HFFc6 (cell line): ENCODE data around the gene SLA2. TPM values are rescaled to one million over a fixed set of nuclear protein-coding genes. Genes with fewer than 3 reads are reported as not detected.
"Not testable (repeated sequence)": the region's sequence is repeated elsewhere in the genome, so short reads cannot be mapped to it uniquely, and the experiment has no call there.

Experiments
- DNase-seq: peaks from one replicate; pipeline ENCODE4 v3.0.0-alpha.2; 2018
- H3K27ac Mint-ChIP-seq: 2 replicates; pipeline ENCODE4 v1.8.0; 2020; ENCODE audit warnings: mild to moderate bottlenecking, mixed read lengths
- H3K27me3 Mint-ChIP-seq: 2 replicates; pipeline ENCODE4 v1.8.0; 2021; ENCODE audit warnings: mild to moderate bottlenecking, moderate library complexity, mixed read lengths; ENCODE audit not compliant: insufficient read depth
- H3K36me3 Mint-ChIP-seq: 2 replicates; pipeline ENCODE4 v1.8.0; 2021; ENCODE audit warnings: low read depth, mixed read lengths
- H3K4me1 Mint-ChIP-seq: 2 replicates; pipeline ENCODE4 v1.8.0; 2020; ENCODE audit warnings: low read depth, mixed read lengths
- H3K4me3 Mint-ChIP-seq: 2 replicates; pipeline ENCODE4 v1.8.0; 2020; ENCODE audit warnings: mild to moderate bottlenecking, moderate library complexity, mixed read lengths
- H3K9me3 Mint-ChIP-seq: 2 replicates; pipeline ENCODE4 v1.8.0; 2020; ENCODE audit warnings: mild to moderate bottlenecking, mixed read lengths
- long read RNA-seq: library from polyadenylated mRNA; unstranded; transcript quantifications from one replicate; pipeline ENCODE4 v2.0.0, GENCODE V29; 2019
- total RNA-seq, 6 experiments: library from RNA; stranded (reverse); fragmentation: NEBNext Ultra II Directional; extraction: Animal tissue kit (Norgen Biotek cat#: 25700); gene quantifications; 2 replicates in 1 of 6; 3 replicates in 5 of 6; pipeline ENCODE4 v1.2.3, GENCODE V29; 2021
- TF ChIP-seq, protein P1 (sequence below): fragments of 200-600 bp; sonication (generic); IDR thresholded peaks from 2 replicates; pipeline ENCODE4 v1.5.0; 2021; ENCODE audit warnings: antibody characterized with exemption, mild to moderate bottlenecking

The SLA2 gene, protein sequence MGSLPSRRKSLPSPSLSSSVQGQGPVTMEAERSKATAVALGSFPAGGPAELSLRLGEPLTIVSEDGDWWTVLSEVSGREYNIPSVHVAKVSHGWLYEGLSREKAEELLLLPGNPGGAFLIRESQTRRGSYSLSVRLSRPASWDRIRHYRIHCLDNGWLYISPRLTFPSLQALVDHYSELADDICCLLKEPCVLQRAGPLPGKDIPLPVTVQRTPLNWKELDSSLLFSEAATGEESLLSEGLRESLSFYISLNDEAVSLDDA
- not detected for total RNA-seq
- long read RNA-seq, result 0 reads

DNA sequence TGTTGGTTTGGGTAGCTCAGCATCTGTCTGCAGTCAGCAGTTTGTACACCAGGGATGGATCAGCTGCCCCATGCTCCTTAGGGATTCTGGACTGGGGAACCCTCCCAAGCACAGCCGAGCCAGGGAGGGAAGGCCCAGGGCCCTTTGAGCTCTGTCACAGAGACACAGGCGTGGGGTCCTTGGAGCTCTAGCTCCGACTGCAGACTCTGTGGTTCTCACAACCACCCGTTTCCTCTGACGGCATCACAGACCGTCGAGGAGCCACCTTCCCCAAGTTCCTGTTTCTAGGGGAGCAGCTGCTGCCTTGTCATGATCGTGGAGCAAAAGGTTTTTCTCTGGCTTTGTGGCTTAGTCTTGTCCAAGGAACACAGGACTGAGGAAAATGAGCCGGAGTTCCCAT, at the start of gene SLA2:
SLA2 (minus strand) TSS at position 199 of the 400 bp plus-strand sequence. CDS start 4,861 bp downstream, outside the sequence.
- no peak within 1 kb of the TSS for H3K27ac Mint-ChIP-seq
- peaks cover 7% of the 10 kb centered on the region for H3K27me3 Mint-ChIP-seq
- no peaks in the 10 kb centered on the region for H3K4me1 Mint-ChIP-seq
- TF ChIP-seq, protein P1, sequence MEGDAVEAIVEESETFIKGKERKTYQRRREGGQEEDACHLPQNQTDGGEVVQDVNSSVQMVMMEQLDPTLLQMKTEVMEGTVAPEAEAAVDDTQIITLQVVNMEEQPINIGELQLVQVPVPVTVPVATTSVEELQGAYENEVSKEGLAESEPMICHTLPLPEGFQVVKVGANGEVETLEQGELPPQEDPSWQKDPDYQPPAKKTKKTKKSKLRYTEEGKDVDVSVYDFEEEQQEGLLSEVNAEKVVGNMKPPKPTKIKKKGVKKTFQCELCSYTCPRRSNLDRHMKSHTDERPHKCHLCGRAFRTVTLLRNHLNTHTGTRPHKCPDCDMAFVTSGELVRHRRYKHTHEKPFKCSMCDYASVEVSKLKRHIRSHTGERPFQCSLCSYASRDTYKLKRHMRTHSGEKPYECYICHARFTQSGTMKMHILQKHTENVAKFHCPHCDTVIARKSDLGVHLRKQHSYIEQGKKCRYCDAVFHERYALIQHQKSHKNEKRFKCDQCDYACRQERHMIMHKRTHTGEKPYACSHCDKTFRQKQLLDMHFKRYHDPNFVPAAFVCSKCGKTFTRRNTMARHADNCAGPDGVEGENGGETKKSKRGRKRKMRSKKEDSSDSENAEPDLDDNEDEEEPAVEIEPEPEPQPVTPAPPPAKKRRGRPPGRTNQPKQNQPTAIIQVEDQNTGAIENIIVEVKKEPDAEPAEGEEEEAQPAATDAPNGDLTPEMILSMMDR, result no peak
- H3K36me3 Mint-ChIP-seq, result no peaks in the 10 kb centered on the region
- H3K4me3 Mint-ChIP-seq, result no peak within 1 kb of the TSS
- DNase-seq, result no peak
- H3K9me3 Mint-ChIP-seq, result no peaks in the 10 kb centered on the region

DNA sequence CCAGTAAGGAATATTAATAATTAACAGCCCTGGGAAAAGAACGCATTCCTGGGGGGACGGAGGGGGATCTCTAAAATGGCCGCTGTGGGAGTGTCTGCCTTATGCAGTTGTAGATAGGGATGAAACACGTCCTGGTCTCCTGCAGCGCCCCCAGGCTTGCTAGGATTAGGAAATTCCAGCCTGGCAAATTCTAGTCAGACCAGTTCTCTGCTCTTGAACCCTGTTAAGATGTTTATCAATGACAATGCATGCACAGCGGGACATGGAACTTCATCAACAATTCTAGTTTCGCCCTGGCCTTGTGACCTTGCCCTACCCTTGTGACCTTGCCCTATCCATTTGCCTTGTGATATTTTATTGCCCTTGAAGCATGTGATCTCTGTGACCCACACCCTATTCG, 49.5 kb upstream of the SLA2 start:
- H3K4me1 Mint-ChIP-seq, DNase-seq, H3K27me3 Mint-ChIP-seq, H3K27ac Mint-ChIP-seq, H3K4me3 Mint-ChIP-seq, H3K9me3 Mint-ChIP-seq, H3K36me3 Mint-ChIP-seq: not testable (repeated sequence)

DNA sequence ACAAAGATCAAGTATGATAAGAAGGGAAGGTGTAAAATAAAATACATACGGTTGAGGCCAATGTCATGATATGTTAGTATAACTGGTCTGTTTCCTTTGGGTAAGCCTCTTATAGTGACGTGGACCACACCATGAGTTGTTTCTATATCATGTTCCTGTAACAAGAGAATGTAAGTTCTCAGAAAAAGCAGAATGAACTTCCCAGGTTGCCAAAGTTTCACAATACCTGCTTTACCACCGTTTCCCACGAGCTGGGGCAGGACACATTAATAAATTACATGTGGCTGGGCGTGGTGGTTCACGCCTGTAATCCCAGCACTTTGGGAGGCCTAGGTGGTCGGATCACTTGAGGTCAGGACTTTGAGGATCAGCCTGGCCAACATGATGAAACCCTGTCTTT, 42.6 kb upstream of the SLA2 start:
- no peak overlapping the region for H3K4me3 Mint-ChIP-seq
- no peaks in the 10 kb centered on the region for H3K4me1 Mint-ChIP-seq
- no peak for DNase-seq
- H3K9me3 Mint-ChIP-seq, result no peaks in the 10 kb centered on the region
- H3K27ac Mint-ChIP-seq, result no peak overlapping the region
- peaks cover 4% of the 10 kb centered on the region; the same call in 1 of the 2 replicates for H3K36me3 Mint-ChIP-seq
- no peaks in the 10 kb centered on the region; the same call in 1 of the 2 replicates for H3K27me3 Mint-ChIP-seq
- TF ChIP-seq, protein P1, result no peak

DNA sequence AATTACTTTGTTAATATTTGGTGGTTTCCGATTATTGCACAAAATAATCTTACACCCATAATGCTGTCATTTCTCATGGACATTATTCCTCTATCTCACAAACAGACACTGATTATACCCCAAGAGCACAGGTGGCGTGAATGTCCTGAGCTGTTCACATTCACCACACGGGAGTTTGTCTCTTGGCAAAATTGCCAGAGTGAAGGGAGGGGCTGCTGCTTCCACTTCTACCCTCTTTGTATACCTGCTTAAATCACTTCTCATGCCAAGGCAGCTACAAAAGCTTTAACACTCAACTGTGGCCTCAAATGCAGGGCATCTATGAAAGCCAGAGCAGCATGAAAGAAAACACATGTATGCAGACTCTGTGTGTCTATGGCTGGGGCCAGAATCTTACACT, 41.9 kb upstream of the SLA2 start:
- peaks cover 4% of the 10 kb centered on the region; the same call in 1 of the 2 replicates for H3K36me3 Mint-ChIP-seq
- TF ChIP-seq, protein P1, result no peak
- no peaks in the 10 kb centered on the region for H3K9me3 Mint-ChIP-seq
- H3K4me3 Mint-ChIP-seq, result no peak overlapping the region
- H3K27me3 Mint-ChIP-seq, result no peaks in the 10 kb centered on the region
- no peak for DNase-seq
- H3K27ac Mint-ChIP-seq, result no peak overlapping the region
- H3K4me1 Mint-ChIP-seq, result no peaks in the 10 kb centered on the region

DNA sequence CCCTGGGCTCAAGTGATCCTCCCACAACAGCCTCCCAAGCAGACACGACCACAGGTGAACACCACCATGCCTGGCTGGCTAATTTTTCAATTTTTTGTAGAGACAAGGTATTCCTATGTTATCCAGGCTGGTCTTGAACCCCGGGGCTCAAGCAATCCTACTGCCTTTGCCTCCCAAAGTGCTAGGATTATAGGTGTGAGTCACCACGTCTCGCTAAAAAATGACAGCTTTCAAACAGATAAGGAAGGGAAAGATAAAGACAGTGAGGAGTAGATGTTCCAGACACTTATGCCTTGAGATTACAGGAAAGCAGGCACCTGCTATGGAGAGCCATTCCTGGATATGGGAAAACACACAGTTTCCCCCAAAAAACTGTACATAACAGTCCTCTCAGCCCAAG, 40.9 kb upstream of the SLA2 start:
- no peaks in the 10 kb centered on the region for H3K27me3 Mint-ChIP-seq
- peaks cover 10% of the 10 kb centered on the region; the same call in 1 of the 2 replicates for H3K36me3 Mint-ChIP-seq
- no peak overlapping the region for H3K27ac Mint-ChIP-seq
- TF ChIP-seq, protein P1, result no peak
- no peaks in the 10 kb centered on the region for H3K4me1 Mint-ChIP-seq
- H3K9me3 Mint-ChIP-seq, result no peaks in the 10 kb centered on the region
- H3K4me3 Mint-ChIP-seq, result no peak overlapping the region
- no peak for DNase-seq

DNA sequence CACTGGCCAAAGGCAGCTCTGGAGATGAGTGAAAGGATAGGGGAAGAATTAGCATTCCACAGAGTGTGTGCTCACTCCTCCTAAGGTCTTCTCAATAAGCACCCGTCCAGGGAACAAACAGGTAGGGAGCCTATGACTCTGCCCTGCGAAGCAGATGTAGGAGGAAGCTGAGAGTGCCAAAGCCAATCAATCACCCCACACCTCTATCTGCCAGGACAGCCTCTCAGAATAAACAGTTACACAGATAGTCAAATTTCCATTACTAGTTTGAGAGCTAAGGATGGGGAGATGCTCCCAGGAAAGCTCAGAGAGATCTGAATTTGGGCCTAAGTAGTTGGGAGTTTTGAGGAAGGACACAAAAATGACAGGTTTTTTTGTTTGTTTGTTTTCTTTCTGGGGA, 40.5 kb upstream of the SLA2 start:
- Mint-ChIP-seq H3K4me3 (no peak overlapping the region), H3K4me1 (no peaks in the 10 kb centered on the region), H3K27ac (no peak overlapping the region), H3K9me3 (no peaks in the 10 kb centered on the region), H3K36me3 (peaks cover 10% of the 10 kb centered on the region; the same call in 1 of the 2 replicates), H3K27me3 (no peaks in the 10 kb centered on the region)
- TF ChIP-seq, protein P1, result no peak
- no peak for DNase-seq
